Small intestine (tissue), 7 donors: Measurements from ENCODE around the gene PCDHB13. TPM values are rescaled to one million over a fixed set of nuclear protein-coding genes. Genes with fewer than 3 reads are reported as not detected.
"Not testable (repeated sequence)": the region's sequence is repeated elsewhere in the genome, so short reads cannot be mapped to it uniquely, and the experiment has no call there.

Source experiments
- DNase-seq, 2 donors: peaks; one replicate each; pipeline versions ENCODE4 v3.0.0 to v3.0.0-alpha.2; 2013
- FAIRE-seq: peaks from 2 replicates; lab custom pipeline; 2012; peaks lifted over from hg19 to GRCh38; lab: Jason Lieb, UNC
- H3K27ac ChIP-seq, 3 donors: one replicate each; pipeline ENCODE4 v1.5.1; 2013; ENCODE audit warnings: low read length in 2 of 3, mild to moderate bottlenecking in 2 of 3, control low read depth in 1 of 3, inconsistent platforms in 1 of 3, low read depth in 1 of 3, moderate library complexity in 1 of 3
- H3K27me3 ChIP-seq, 3 donors: one replicate each; pipeline ENCODE4 v1.6.1; 2013; ENCODE audit warnings: low read length in 3 of 3, inconsistent platforms in 1 of 3; ENCODE audit not compliant: control insufficient read depth in 3 of 3, insufficient read depth in 3 of 3
- H3K36me3 ChIP-seq, 3 donors: one replicate each; pipeline ENCODE4 v1.6.1; 2013; ENCODE audit warnings: low read length in 3 of 3, inconsistent platforms in 1 of 3, low read depth in 1 of 3, mild to moderate bottlenecking in 1 of 3, moderate library complexity in 1 of 3; ENCODE audit not compliant: control insufficient read depth in 3 of 3, insufficient read depth in 2 of 3
- H3K4me1 ChIP-seq, 3 donors: one replicate each; pipeline ENCODE4 v1.6.1; 2013; ENCODE audit warnings: low read length in 2 of 3, inconsistent platforms in 1 of 3, low read depth in 1 of 3, mild to moderate bottlenecking in 1 of 3, moderate library complexity in 1 of 3; ENCODE audit not compliant: control insufficient read depth in 3 of 3, insufficient read depth in 2 of 3
- H3K4me3 ChIP-seq, 3 donors: one replicate each; pipeline ENCODE4 v1.5.1; 2013; ENCODE audit warnings: low read length in 3 of 3, control low read depth in 1 of 3, inconsistent platforms in 1 of 3, low read depth in 1 of 3, mild to moderate bottlenecking in 1 of 3, moderate library complexity in 1 of 3
- H3K9me3 ChIP-seq, 2 donors: one replicate each; pipeline ENCODE4 v1.6.1; 2013; ENCODE audit warnings: low read depth in 1 of 2, low read length in 1 of 2; ENCODE audit not compliant: control insufficient read depth in 2 of 2, insufficient read depth in 1 of 2
- WGBS, 3 donors: extraction: QIAGEN DNeasy Blood & Tissue Kit; methylation state at CpG; one replicate each; pipeline ENCODE4 v1.1.7; 2013; 5-methylcytosine and 5-hydroxymethylcytosine counted together
- polyA plus RNA-seq, 4 donors: library from polyadenylated mRNA; stranded (reverse) in 3 of 4; unstranded in 1 of 4; fragments of 200-250 nt in 3 of 4; fragments of 120-200 nt in 1 of 4; gene quantifications; one replicate each; pipeline versions ENCODE4 v1.2.1 to v1.2.3, GENCODE V29; 2013
- donor health status: healthy with polysubstance abuse.
- donor health status: control.
- donor health status: control.
- donor health status: Bipolar disorder and iron deficiency.
- donor health status: healthy.

PCDHB13 gene
- polyA plus RNA-seq, 4 donors, result 0.49 to 0.71 TPM; not detected in 2

DNA sequence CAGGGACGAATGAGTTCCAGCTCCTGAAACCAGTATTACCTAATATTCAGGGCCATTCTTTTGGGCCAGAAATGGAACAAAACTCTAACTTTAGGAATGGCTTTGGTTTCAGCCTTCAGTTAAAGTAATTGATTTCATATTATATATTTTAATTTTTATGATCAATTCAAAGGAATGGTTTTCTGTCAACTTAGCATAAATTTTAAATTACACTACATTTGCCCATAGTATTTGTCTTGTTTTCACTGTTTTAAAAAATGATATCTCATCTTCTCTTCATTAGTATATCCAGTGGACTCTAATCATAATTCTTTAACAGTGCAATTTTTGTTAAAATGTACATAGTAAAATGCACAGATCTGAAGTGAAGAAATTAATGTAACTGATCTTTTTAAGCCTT, 33.4 kb upstream of the PCDHB13 start:
- Histone ChIP-seq H3K4me1 (no peaks in the 10 kb centered on the region), H3K36me3 (no peaks in the 10 kb centered on the region), H3K9me3 (peaks cover 0 to 34% of the 10 kb centered on the region in 2 donors), H3K4me3 (no peak overlapping the region), H3K27me3 (peaks cover 0 to 2% (median 0%) of the 10 kb centered on the region in 3 donors), H3K27ac (no peak overlapping the region)
- DNase-seq (no peak), FAIRE-seq (no peak)
- WGBS, 3 donors, result 52 to 71% (median 59%) methylated on average over 1 of the region's 1 CpG

DNA sequence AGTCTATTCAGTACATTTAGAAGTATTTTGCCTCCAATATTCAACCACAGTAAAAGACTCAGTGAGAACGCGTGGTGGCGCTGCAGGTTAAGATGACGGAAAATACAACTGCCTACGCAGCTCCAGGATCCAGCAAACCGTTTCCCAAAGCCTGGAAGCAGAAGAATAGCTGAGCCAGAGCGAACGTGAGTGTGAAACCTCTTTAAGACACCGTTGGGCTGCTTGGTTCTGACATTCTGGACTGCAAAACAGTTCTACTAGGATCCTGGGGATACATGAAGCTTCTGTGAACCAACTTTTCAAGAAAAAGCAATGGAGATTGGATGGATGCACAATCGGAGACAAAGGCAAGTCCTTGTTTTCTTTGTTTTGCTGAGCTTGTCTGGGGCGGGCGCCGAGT, 31.5 kb upstream of the PCDHB13 start, which contains the start of gene PCDHB16:
Gene PCDHB16, plus strand, starts transcription at position 140 of the 400 bp plus-strand sequence. Its CDS starts 173 bp downstream, at position 313.
- WGBS, 3 donors, result 15 to 31% (median 30%) methylated on average over 13 of the region's 13 CpGs
- Histone ChIP-seq H3K27me3 (peaks cover 0 to 2% (median 0%) of the 10 kb centered on the region in 3 donors), H3K4me3 (peak within 1 kb of the TSS in 1 of 3 donors; percentile 5), H3K4me1 (no peaks in the 10 kb centered on the region), H3K27ac (no peak within 1 kb of the TSS), H3K9me3 (peaks cover 0 to 40% of the 10 kb centered on the region in 2 donors), H3K36me3 (no peaks in the 10 kb centered on the region)
- FAIRE-seq (no peak), DNase-seq (no peak)

DNA sequence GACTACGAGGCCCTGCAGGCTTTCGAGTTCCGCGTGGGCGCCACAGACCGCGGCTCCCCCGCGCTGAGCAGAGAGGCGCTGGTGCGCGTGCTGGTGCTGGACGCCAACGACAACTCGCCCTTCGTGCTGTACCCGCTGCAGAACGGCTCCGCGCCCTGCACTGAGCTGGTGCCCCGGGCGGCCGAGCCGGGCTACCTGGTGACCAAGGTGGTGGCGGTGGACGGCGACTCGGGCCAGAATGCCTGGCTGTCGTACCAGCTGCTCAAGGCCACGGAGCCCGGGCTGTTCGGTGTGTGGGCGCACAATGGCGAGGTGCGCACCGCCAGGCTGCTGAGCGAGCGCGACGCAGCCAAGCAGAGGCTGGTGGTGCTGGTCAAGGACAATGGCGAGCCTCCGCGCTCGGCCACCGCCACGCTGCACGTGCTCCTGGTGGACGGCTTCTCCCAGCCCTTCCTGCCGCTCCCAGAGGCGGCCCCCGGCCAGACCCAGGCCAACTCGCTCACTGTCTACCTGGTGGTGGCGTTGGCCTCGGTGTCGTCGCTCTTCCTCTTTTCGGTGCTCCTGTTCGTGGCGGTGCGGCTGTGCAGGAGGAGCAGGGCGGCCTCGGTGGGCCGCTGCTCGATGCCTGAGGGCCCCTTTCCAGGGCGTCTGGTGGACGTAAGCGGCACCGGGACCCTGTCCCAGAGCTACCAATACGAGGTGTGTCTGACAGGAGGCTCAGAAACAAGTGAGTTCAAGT, 29.4 kb upstream of the PCDHB13 start:
- not testable (repeated sequence) for H3K4me3 ChIP-seq, DNase-seq, FAIRE-seq, H3K36me3 ChIP-seq, H3K27me3 ChIP-seq, H3K27ac ChIP-seq, H3K4me1 ChIP-seq
- peaks cover 0 to 38% of the 10 kb centered on the region in 2 donors for H3K9me3 ChIP-seq
- WGBS, 3 donors, result 42 to 55% (median 55%) methylated on average over 24 to 58 of the region's 69 CpGs

DNA sequence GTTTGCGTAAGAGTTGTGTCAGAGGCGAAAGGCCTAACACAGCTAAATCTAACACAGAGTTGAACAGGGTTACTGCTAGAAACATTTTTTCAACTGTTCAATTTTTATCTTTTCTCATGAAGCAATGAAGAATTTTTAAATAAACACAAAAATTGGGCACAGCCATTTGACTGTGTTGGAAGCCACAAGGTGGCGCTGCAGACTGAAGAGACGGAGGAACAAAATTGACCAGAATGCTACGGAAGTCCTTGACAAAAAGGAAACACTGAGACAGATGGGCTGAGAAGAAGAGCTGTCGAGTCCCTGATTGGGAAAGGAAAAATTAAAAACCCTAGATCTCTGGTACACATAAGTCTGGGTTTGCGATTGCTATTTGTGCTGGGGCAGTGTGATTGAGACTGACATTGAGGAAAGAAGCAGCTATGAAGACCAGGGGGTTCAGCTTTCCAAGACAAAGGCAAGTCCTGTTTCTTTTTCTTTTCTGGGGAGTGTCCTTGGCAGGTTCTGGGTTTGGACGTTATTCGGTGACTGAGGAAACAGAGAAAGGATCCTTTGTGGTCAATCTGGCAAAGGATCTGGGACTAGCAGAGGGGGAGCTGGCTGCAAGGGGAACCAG, 26.7 kb upstream of the PCDHB13 start, which contains the start of gene PCDHB9:
Gene PCDHB9, plus strand, starts transcription at position 265 of the 616 bp plus-strand sequence. Its CDS starts 158 bp downstream, at position 423.
- FAIRE-seq, result no peak
- peaks cover 0 to 2% (median 0%) of the 10 kb centered on the region in 3 donors for H3K27me3 ChIP-seq
- H3K36me3 ChIP-seq, result no peaks in the 10 kb centered on the region
- DNase-seq, result peak in 1 of 2 donors; percentile 0
- peaks cover 1 to 33% of the 10 kb centered on the region in 2 donors for H3K9me3 ChIP-seq
- no peak within 1 kb of the TSS for H3K27ac ChIP-seq
- H3K4me3 ChIP-seq, result no peak within 1 kb of the TSS
- no peaks in the 10 kb centered on the region for H3K4me1 ChIP-seq
- WGBS, 3 donors, result 19 to 37% (median 29%) methylated on average over 8 to 9 of the region's 9 CpGs

DNA sequence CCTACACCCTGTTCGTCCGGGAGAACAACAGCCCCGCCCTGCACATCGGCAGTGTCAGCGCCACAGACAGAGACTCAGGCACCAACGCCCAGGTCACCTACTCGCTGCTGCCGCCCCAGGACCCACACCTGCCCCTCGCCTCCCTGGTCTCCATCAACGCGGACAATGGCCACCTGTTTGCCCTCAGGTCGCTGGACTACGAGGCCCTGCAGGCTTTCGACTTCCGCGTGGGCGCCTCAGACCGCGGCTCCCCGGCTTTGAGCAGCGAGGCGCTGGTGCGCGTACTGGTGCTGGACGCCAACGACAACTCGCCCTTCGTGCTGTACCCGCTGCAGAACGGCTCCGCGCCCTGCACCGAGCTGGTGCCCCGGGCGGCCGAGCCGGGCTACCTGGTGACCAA, 25.0 kb upstream of the PCDHB13 start:
- FAIRE-seq, DNase-seq: not testable (repeated sequence)

DNA sequence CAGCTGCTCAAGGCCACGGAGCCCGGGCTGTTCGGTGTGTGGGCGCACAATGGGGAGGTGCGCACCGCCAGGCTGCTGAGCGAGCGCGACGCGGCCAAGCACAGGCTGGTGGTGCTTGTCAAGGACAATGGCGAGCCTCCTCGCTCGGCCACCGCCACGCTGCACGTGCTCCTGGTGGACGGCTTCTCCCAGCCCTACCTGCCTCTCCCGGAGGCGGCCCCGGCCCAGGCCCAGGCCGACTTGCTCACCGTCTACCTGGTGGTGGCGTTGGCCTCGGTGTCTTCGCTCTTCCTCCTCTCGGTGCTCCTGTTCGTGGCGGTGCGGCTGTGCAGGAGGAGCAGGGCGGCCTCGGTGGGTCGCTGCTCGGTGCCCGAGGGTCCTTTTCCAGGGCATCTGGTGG, 24.6 kb upstream of the PCDHB13 start:
- peaks cover 3 to 26% of the 10 kb centered on the region in 2 donors for H3K9me3 ChIP-seq
- H3K4me1 ChIP-seq, H3K27ac ChIP-seq, H3K27me3 ChIP-seq, H3K4me3 ChIP-seq, FAIRE-seq, H3K36me3 ChIP-seq, DNase-seq: not testable (repeated sequence)
- WGBS, 3 donors, result 36 to 56% (median 48%) methylated on average over 11 to 34 of the region's 35 CpGs

More for the DNA sequence above, 25.0 kb upstream of the PCDHB13 start:
- H3K4me3 ChIP-seq, H3K4me1 ChIP-seq, H3K27ac ChIP-seq, H3K27me3 ChIP-seq, H3K36me3 ChIP-seq: not testable (repeated sequence)
- WGBS, 3 donors, result 42 to 65% (median 60%) methylated on average over 24 to 34 of the region's 37 CpGs
- peaks cover 3 to 27% of the 10 kb centered on the region in 2 donors for H3K9me3 ChIP-seq

DNA sequence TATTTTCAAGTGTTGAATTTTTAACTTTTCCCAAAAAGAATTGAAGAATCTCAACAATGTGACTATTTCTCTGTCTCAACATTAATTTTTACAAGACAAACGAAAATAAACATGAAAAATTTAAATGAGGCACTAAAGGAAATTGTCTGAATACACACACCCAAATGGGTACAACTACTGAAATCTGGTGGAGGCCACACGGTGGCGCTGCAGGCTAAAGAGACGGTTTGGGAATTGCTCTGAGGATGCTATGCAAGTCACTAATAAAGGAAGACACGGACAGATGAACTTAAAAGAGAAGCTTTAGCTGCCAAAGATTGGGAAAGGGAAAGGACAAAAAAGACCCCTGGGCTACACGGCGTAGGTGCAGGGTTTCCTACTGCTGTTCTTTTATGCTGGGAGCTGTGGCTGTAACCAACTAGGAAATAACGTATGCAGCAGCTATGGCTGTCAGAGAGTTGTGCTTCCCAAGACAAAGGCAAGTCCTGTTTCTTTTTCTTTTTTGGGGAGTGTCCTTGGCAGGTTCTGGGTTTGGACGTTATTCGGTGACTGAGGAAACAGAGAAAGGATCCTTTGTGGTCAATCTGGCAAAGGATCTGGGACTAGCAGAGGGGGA, 21.5 kb upstream of the PCDHB13 start, which contains the start of gene PCDHB10:
Gene PCDHB10, plus strand, starts transcription at position 244 of the 616 bp plus-strand sequence. Its CDS starts 200 bp downstream, at position 444.
- Histone ChIP-seq H3K4me3 (no peak within 1 kb of the TSS), H3K4me1 (no peaks in the 10 kb centered on the region), H3K27ac (no peak within 1 kb of the TSS), H3K27me3 (peaks cover 0 to 5% (median 0%) of the 10 kb centered on the region in 3 donors), H3K9me3 (peaks cover 3 to 19% of the 10 kb centered on the region in 2 donors), H3K36me3 (no peaks in the 10 kb centered on the region)
- FAIRE-seq, result no peak
- 9 to 22% (median 19%) methylated on average over 10 of the region's 10 CpGs for WGBS, 3 donors
- DNase-seq, result no peak

DNA sequence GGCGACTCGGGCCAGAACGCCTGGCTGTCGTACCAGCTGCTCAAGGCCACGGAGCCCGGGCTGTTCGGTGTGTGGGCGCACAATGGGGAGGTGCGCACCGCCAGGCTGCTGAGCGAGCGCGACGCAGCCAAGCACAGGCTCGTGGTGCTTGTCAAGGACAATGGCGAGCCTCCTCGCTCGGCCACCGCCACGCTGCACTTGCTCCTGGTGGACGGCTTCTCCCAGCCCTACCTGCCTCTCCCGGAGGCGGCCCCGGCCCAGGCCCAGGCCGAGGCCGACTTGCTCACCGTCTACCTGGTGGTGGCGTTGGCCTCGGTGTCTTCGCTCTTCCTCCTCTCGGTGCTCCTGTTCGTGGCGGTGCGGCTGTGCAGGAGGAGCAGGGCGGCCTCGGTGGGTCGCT, 19.4 kb upstream of the PCDHB13 start:
- H3K27ac ChIP-seq, H3K4me1 ChIP-seq, H3K27me3 ChIP-seq, DNase-seq, FAIRE-seq, H3K36me3 ChIP-seq, H3K4me3 ChIP-seq: not testable (repeated sequence)
- H3K9me3 ChIP-seq, result peaks cover 3 to 18% of the 10 kb centered on the region in 2 donors
- WGBS, 3 donors, result 37 to 60% (median 60%) methylated on average over 19 to 25 of the region's 37 CpGs
